HEK293 (cell line): ENCODE data around the gene SHROOM4.

Experiments
- CTCF ChIA-PET: fragments of 350-600 bp; formaldehyde crosslinking; extraction: SDS; loops from one replicate; lab custom pipeline; 2021; ENCODE audit warnings: antibody characterized with exemption; lab: Yijun Ruan, JAX
- POLR2A ChIA-PET: fragments of 300-600 bp; formaldehyde crosslinking; extraction: SDS; loops from one replicate; lab custom pipeline; 2020; ENCODE audit warnings: antibody characterized with exemption, inconsistent platforms; lab: Yijun Ruan, JAX
- H3K27ac ChIP-seq: fragments of 200-500 bp; sonication (Bioruptor generic); 2 replicates; pipeline ENCODE4 v1.5.1; 2014; ENCODE audit warnings: low read depth, low read length, control low read depth, inconsistent platforms; ENCODE audit errors: extremely low read depth
- H3K36me3 ChIP-seq, 2 experiments: fragments of 200-500 bp in 1 of 2; sonication (Bioruptor generic) in 1 of 2; 1 replicate in 1 of 2; 2 replicates in 1 of 2; pipeline ENCODE4 v1.5.1; 2014 to 2017; ENCODE audit warnings: inconsistent platforms in 2 of 2, low read length in 2 of 2; ENCODE audit not compliant: control insufficient read depth in 2 of 2, insufficient read depth in 1 of 2
- H3K4me1 ChIP-seq: fragments of 200-500 bp; sonication (Bioruptor generic); 2 replicates; pipeline ENCODE4 v1.5.1; 2014; ENCODE audit warnings: mild to moderate bottlenecking, low read length, inconsistent platforms; ENCODE audit not compliant: control insufficient read depth, insufficient read depth
- H3K4me3 ChIP-seq: 2 replicates; pipeline ENCODE4 v1.5.1; 2011; ENCODE audit warnings: low read depth, mild to moderate bottlenecking, control low read depth, low read length, moderate library complexity
- H3K9me3 ChIP-seq: fragments of 200-500 bp; sonication (Bioruptor generic); 2 replicates; pipeline ENCODE4 v1.5.1; 2014; ENCODE audit warnings: low read depth, low read length, inconsistent platforms; ENCODE audit not compliant: control insufficient read depth, insufficient read depth
- AEBP2 ChIP-seq: fragments of 450-650 bp; formaldehyde crosslinking; IDR thresholded peaks from 2 replicates; pipeline ENCODE4 v1.5.1; 2016; ENCODE audit warnings: missing biosample characterization, missing genetic modification characterization, borderline replicate concordance
- IKZF3 ChIP-seq: fragments of 450-650 bp; IDR thresholded peaks from 2 replicates; pipeline ENCODE4 v1.5.0; 2018; ENCODE audit warnings: missing biosample characterization, mild to moderate bottlenecking, missing genetic modification characterization, moderate library complexity
- KLF17 ChIP-seq: fragments of 450-650 bp; formaldehyde crosslinking; IDR thresholded peaks from 2 replicates; pipeline ENCODE4 v1.5.1; 2016; ENCODE audit warnings: missing biosample characterization, missing genetic modification characterization
- KLF8 ChIP-seq: fragments of 450-650 bp; formaldehyde crosslinking; IDR thresholded peaks from 2 replicates; pipeline ENCODE4 v1.5.1; 2016; ENCODE audit warnings: missing biosample characterization, missing genetic modification characterization
- MYNN ChIP-seq: fragments of 450-650 bp; formaldehyde crosslinking; IDR thresholded peaks from 2 replicates; pipeline ENCODE4 v1.5.1; 2016; ENCODE audit warnings: missing biosample characterization, missing genetic modification characterization, borderline replicate concordance
- PRDM2 ChIP-seq: fragments of 450-650 bp; formaldehyde crosslinking; IDR thresholded peaks from 2 replicates; pipeline ENCODE4 v1.5.1; 2016; ENCODE audit warnings: missing biosample characterization, missing genetic modification characterization, borderline replicate concordance
- TCF7L2 ChIP-seq: IDR thresholded peaks from 2 replicates; pipeline ENCODE4 v1.6.1; 2011; ENCODE audit warnings: low read depth, mild to moderate bottlenecking, inconsistent platforms, low read length, moderate library complexity, borderline replicate concordance
- ZBTB1 ChIP-seq: fragments of 450-650 bp; formaldehyde crosslinking; IDR thresholded peaks from 2 replicates; pipeline ENCODE4 v1.5.1; 2016; ENCODE audit warnings: missing biosample characterization, missing genetic modification characterization
- ZNF169 ChIP-seq: fragments of 450-650 bp; formaldehyde crosslinking; IDR thresholded peaks from 2 replicates; pipeline ENCODE4 v1.5.1; 2016; ENCODE audit warnings: missing biosample characterization, missing genetic modification characterization
- ZNF175 ChIP-seq: fragments of 450-650 bp; formaldehyde crosslinking; IDR thresholded peaks from 2 replicates; pipeline ENCODE4 v1.5.1; 2016; ENCODE audit warnings: missing biosample characterization, missing genetic modification characterization
- ZNF2 ChIP-seq: fragments of 450-650 bp; formaldehyde crosslinking; IDR thresholded peaks from 2 replicates; pipeline ENCODE4 v1.5.1; 2016; ENCODE audit warnings: missing biosample characterization, missing genetic modification characterization
- ZNF37A ChIP-seq: fragments of 450-650 bp; IDR thresholded peaks from 2 replicates; pipeline ENCODE4 v1.5.1; 2018; ENCODE audit warnings: missing biosample characterization, missing genetic modification characterization
- ZNF48 ChIP-seq: fragments of 450-650 bp; formaldehyde crosslinking; IDR thresholded peaks from 2 replicates; pipeline ENCODE4 v1.5.1; 2016; ENCODE audit warnings: missing biosample characterization, missing genetic modification characterization
- ZNF488 ChIP-seq: fragments of 450-650 bp; formaldehyde crosslinking; IDR thresholded peaks from 2 replicates; pipeline ENCODE4 v1.5.1; 2016; ENCODE audit warnings: missing biosample characterization, missing genetic modification characterization
- ZNF677 ChIP-seq: fragments of 450-650 bp; IDR thresholded peaks from 2 replicates; pipeline ENCODE4 v1.5.0; 2018; ENCODE audit warnings: missing biosample characterization, mild to moderate bottlenecking, missing genetic modification characterization, moderate library complexity
- ZNF777 ChIP-seq: fragments of 450-650 bp; formaldehyde crosslinking; IDR thresholded peaks from 2 replicates; pipeline ENCODE4 v1.5.1; 2017; ENCODE audit warnings: missing biosample characterization, missing genetic modification characterization, borderline replicate concordance
- ZSCAN16 ChIP-seq: fragments of 450-650 bp; formaldehyde crosslinking; IDR thresholded peaks from 2 replicates; pipeline ENCODE4 v1.5.1; 2016; ENCODE audit warnings: missing biosample characterization, missing genetic modification characterization
- ZSCAN18 ChIP-seq: fragments of 450-650 bp; formaldehyde crosslinking; IDR thresholded peaks from 2 replicates; pipeline ENCODE4 v1.5.1; 2016; ENCODE audit warnings: missing biosample characterization, missing genetic modification characterization

SHROOM4 gene

DNA sequence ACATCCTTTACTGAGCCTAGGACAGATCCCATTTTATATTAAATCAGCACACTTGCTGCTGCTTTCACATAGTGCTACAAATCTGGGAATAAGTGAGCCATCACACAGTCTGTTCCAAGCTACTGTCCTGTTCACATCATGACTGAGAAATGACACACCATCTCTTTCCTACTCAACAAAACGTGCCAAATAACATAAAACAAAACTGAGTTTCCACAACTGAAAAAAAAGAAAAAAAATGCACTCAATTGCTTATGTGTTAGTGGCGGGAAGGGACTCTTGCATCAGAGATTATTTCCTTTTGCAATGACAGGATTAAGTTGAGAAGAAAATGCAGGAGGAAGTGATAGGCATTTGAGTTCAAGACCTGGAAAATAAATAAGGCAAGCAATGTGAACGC is 109.0 kb downstream of the SHROOM4 start:
- Histone ChIP-seq H3K4me1 (0 out of 2 replicates have a peak, but pooled peaks cover 5% of the 10 kb centered on the region), H3K9me3 (no peaks in the 10 kb centered on the region), H3K27ac (no peak overlapping the region), H3K36me3 (no peaks in the 10 kb centered on the region), H3K4me3 (no peak overlapping the region)
- CTCF ChIA-PET = interaction anchor here (0.8 kb wide), 1 partner anchor 14 kb away, joined by 3 read pairs; no protein-coding TSS in a partner anchor
- no peak for TF ChIP-seq ZNF175
- no peak for TF ChIP-seq KLF17 (tag by site-specific recombination)
- TF ChIP-seq ZSCAN16 = no peak
- TF ChIP-seq KLF8 = no peak
- POLR2A ChIA-PET = no interaction called here

DNA sequence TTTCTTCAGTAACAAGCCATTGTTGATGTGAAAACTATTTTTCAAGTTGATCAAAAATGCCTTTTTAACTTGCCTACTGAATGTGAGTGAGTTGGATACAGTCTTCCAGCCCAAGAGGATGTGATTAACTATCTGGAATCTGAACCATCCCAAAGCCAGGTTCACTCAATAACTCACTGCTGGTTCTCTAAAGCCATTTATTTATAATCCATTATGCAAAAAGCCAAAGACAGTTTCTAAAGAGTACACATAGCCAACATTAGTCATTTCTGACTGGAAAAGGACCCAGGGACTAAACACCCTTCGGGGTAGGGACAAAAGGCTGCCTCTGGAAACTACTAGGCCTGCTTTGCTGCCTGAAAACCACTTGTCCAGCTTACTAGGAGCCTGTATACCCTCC is 109.6 kb downstream of the SHROOM4 start:
- no peak overlapping the region for H3K4me3 ChIP-seq
- ChIA-PET POLR2A (no interaction called here), CTCF (interaction anchor here (0.8 kb wide), 1 partner anchor 13 kb away, joined by 3 read pairs; no protein-coding TSS in a partner anchor)

More for the DNA sequence above, 109.6 kb downstream of the SHROOM4 start:
- Histone ChIP-seq H3K27ac (no peak overlapping the region), H3K36me3 (no peaks in the 10 kb centered on the region), H3K4me1 (0 out of 2 replicates have a peak, but pooled peaks cover 5% of the 10 kb centered on the region), H3K9me3 (no peaks in the 10 kb centered on the region)
- no peak for TF ChIP-seq ZNF488
- TF ChIP-seq TCF7L2 = no peak
- TF ChIP-seq ZBTB1 = no peak
- TF ChIP-seq ZNF2 (tag by site-specific recombination) = no peak
- TF ChIP-seq ZNF169 (tag by site-specific recombination) = no peak
- no peak for TF ChIP-seq ZNF777 (tag by site-specific recombination)
- TF ChIP-seq ZNF677 (tag by site-specific recombination) = no peak
- no peak for TF ChIP-seq MYNN
- no peak for TF ChIP-seq IKZF3
- no peak for TF ChIP-seq ZNF37A (tag by site-specific recombination)
- TF ChIP-seq AEBP2 (tag by site-specific recombination) = no peak
- no peak for TF ChIP-seq ZSCAN18
- no peak for TF ChIP-seq PRDM2
- no peak for TF ChIP-seq ZNF48 (tag by site-specific recombination)
